ENCODE data around the gene TSPAN5.

DNA sequence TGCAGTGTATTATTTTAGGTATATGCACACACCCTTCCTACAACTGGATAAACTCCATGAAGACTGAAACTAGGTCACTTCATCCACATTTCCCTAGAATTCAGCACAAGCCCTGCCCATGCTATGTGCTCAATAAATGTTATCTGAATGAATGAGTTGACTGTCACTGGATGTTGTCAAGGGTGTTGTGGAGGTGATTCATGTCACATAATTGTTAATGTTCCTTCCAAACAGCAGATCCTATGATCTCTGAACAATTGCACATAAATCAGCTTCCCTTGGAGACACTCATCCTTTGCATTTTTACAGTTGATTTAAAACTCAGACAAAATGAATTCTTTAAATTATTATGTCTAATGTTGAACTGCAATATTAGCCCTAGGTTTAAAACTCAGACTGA lies 154.7 kb downstream of the TSPAN5 start:
- no peak for TF ChIP-seq CTCF (IDR thresholded peaks at IDR 0.05; ENCODE audit: poor library complexity)
- TF ChIP-seq EZH2 (IDR thresholded peaks at IDR 0.05; ENCODE audit: borderline replicate concordance): no peak
- TF ChIP-seq EZH2phosphoT487 (IDR thresholded peaks at IDR 0.05; ENCODE audit: low read depth, severe bottlenecking, unreplicated experiment): no peak

Data from hepatocyte (in vitro differentiated cells).